ENCODE measurements around the gene RPL6. TPM values are rescaled to one million over a fixed set of nuclear protein-coding genes. Genes with fewer than 3 reads are reported as not detected.
"Not testable (repeated sequence)": the region's sequence is repeated elsewhere in the genome, so short reads cannot be mapped to it uniquely, and the experiment has no call there.

The RPL6 gene
- total and polyA plus RNA-seq, 10 of the 15 experiments (the other 5 are each of a cell fraction or from before 2014, with no cell fraction given): 801 to 3,690 (median 2,265) TPM

DNA sequence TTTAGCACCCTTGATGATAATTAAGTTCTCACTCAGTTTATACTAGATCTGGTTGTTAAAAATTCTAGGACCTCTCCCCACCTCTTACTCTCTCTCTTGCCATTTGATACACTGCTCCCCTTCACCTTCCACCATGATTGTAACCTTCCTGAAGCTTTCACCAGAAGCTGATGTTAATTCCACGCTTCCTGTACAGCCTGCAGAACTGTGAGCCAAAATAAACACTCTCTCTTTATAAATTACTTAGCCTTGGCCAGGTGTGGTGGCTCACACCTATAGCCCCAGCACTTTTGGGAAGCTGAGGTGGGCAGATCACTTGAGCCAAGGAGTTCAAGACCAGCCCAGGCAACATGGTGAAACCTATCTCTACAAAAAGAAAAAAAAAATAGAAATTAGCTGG, 16.1 kb downstream of the RPL6 start:
- intact Hi-C loops (cut with micrococcal nuclease; ENCODE audit: unreplicated experiment) (no loop called here), in situ Hi-C loops (cut with MboI) (no loop called here)
- POLR2A ChIA-PET: no interaction called here
- Histone ChIP-seq H3K4me2 (ENCODE audit: control insufficient read depth, insufficient read depth) (no peak overlapping the region), H3K9ac (ENCODE audit: control insufficient read depth, insufficient read depth, low read length) (no peak overlapping the region), H3K79me2 (ENCODE audit: control insufficient read depth, insufficient read depth, low read length) (no peaks in the 10 kb centered on the region), H3K4me1 (ENCODE audit: control insufficient read depth, insufficient read depth, low read length) (no peaks in the 10 kb centered on the region), H3K27ac (ENCODE audit: control insufficient read depth, insufficient read depth) (no peak overlapping the region), H3K9me3 (replicated peaks; ENCODE audit: control insufficient read depth, insufficient read depth, low read length) (no peaks in the 10 kb centered on the region), H4K20me1 (ENCODE audit: control insufficient read depth, insufficient read depth) (no peaks in the 10 kb centered on the region), H3K27me3 (replicated peaks in 1 of 2; ENCODE audit: control insufficient read depth in 2 of 2, insufficient read depth in 2 of 2, low read length in 1 of 2) (no peaks in the 10 kb centered on the region), H3K4me3 (no peak overlapping the region), H2AFZ (ENCODE audit: control insufficient read depth, low read depth, low read length) (no peak overlapping the region), H3K36me3 (ENCODE audit: control insufficient read depth in 2 of 2, insufficient read depth in 2 of 2, low read length in 1 of 2) (no peaks in the 10 kb centered on the region)
- RAD21 ChIA-PET (ENCODE audit: unreplicated experiment): no interaction called here
- SMC1A ChIA-PET (ENCODE audit: uncharacterized antibody, unreplicated experiment): interaction anchor here (0.9 kb wide), 1 partner anchor 9 kb away, joined by 3 read pairs; no protein-coding TSS in a partner anchor
- TF ChIP-seq, protein P1, sequence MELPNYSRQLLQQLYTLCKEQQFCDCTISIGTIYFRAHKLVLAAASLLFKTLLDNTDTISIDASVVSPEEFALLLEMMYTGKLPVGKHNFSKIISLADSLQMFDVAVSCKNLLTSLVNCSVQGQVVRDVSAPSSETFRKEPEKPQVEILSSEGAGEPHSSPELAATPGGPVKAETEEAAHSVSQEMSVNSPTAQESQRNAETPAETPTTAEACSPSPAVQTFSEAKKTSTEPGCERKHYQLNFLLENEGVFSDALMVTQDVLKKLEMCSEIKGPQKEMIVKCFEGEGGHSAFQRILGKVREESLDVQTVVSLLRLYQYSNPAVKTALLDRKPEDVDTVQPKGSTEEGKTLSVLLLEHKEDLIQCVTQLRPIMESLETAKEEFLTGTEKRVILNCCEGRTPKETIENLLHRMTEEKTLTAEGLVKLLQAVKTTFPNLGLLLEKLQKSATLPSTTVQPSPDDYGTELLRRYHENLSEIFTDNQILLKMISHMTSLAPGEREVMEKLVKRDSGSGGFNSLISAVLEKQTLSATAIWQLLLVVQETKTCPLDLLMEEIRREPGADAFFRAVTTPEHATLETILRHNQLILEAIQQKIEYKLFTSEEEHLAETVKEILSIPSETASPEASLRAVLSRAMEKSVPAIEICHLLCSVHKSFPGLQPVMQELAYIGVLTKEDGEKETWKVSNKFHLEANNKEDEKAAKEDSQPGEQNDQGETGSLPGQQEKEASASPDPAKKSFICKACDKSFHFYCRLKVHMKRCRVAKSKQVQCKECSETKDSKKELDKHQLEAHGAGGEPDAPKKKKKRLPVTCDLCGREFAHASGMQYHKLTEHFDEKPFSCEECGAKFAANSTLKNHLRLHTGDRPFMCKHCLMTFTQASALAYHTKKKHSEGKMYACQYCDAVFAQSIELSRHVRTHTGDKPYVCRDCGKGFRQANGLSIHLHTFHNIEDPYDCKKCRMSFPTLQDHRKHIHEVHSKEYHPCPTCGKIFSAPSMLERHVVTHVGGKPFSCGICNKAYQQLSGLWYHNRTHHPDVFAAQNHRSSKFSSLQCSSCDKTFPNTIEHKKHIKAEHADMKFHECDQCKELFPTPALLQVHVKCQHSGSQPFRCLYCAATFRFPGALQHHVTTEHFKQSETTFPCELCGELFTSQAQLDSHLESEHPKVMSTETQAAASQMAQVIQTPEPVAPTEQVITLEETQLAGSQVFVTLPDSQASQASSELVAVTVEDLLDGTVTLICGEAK (IDR thresholded peaks at IDR 0.05; ENCODE audit: borderline replicate concordance): no peak
- TF ChIP-seq, protein P2, sequence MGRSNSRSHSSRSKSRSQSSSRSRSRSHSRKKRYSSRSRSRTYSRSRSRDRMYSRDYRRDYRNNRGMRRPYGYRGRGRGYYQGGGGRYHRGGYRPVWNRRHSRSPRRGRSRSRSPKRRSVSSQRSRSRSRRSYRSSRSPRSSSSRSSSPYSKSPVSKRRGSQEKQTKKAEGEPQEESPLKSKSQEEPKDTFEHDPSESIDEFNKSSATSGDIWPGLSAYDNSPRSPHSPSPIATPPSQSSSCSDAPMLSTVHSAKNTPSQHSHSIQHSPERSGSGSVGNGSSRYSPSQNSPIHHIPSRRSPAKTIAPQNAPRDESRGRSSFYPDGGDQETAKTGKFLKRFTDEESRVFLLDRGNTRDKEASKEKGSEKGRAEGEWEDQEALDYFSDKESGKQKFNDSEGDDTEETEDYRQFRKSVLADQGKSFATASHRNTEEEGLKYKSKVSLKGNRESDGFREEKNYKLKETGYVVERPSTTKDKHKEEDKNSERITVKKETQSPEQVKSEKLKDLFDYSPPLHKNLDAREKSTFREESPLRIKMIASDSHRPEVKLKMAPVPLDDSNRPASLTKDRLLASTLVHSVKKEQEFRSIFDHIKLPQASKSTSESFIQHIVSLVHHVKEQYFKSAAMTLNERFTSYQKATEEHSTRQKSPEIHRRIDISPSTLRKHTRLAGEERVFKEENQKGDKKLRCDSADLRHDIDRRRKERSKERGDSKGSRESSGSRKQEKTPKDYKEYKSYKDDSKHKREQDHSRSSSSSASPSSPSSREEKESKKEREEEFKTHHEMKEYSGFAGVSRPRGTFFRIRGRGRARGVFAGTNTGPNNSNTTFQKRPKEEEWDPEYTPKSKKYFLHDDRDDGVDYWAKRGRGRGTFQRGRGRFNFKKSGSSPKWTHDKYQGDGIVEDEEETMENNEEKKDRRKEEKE (IDR thresholded peaks at IDR 0.05): no peak
- TF ChIP-seq MXI1 (IDR thresholded peaks at IDR 0.05; ENCODE audit: low read depth, low read length) (no peak), NFYB (IDR thresholded peaks at IDR 0.05; ENCODE audit: insufficient read depth, low read depth, low read length) (no peak), RCOR1 (conservative IDR thresholded peaks at IDR 0.05; ENCODE audit: low read depth, low read length) (no peak), BRCA1 (IDR thresholded peaks at IDR 0.05; ENCODE audit: low read depth, low read length) (no peak)
- no peak for DNase-seq (ENCODE audit: low read depth, low spot score)
- ATAC-seq: no peak
- WGBS (ENCODE audit: insufficient coverage, insufficient replicate concordance, low lambda C conversion rate, missing lambda C conversion rate): 0% methylated on average over 1 of the region's 1 CpG
- no TSS peak for BruUV-seq (replicated peaks)
- FAIRE-seq: no peak
- CTCF ChIA-PET: no interaction called here

DNA sequence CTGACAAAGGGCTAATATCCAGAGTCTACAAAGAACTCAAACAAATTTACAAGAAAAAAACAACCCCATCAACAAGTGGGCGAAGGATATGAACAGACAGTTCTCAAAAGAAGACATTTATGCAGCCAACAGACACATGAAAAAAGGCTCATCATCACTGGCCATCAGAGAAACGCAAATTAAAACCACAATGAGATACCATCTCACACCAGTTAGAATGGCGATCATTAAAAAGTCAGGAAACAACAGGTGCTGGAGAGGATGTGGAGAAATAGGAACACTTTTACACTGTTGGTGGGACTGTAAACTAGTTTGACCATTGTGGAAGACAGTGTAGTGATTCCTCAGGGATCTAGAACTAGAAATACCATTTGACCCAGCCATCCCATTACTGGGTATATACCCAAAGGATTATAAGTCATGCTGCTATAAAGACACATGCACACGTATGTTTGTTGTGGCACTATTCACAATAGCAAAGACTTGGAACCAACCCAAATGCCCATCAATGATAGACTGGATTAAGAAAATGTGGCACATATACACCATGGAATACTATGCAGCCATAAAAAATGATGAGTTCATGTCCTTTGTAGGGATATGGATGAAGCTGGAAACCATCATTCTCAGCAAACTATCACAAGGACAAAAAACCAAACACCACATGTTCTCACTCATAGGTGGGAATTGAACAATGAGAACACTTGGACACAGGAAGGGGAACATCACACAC, 19.3 kb downstream of the RPL6 start:
- FAIRE-seq; H3K9me3 ChIP-seq (replicated peaks; ENCODE audit: control insufficient read depth, insufficient read depth, low read length); DNase-seq (ENCODE audit: low read depth, low spot score); H3K4me3 ChIP-seq; H3K79me2 ChIP-seq (ENCODE audit: control insufficient read depth, insufficient read depth, low read length); H3K36me3 ChIP-seq (ENCODE audit: control insufficient read depth in 2 of 2, insufficient read depth in 2 of 2, low read length in 1 of 2); H3K27me3 ChIP-seq (replicated peaks in 1 of 2; ENCODE audit: control insufficient read depth in 2 of 2, insufficient read depth in 2 of 2, low read length in 1 of 2); H3K4me1 ChIP-seq (ENCODE audit: control insufficient read depth, insufficient read depth, low read length); ATAC-seq; H2AFZ ChIP-seq (ENCODE audit: control insufficient read depth, low read depth, low read length); H3K4me2 ChIP-seq (ENCODE audit: control insufficient read depth, insufficient read depth); POLR2A ChIA-PET; H3K27ac ChIP-seq (ENCODE audit: control insufficient read depth, insufficient read depth); H3K9ac ChIP-seq (ENCODE audit: control insufficient read depth, insufficient read depth, low read length); BruUV-seq (replicated peaks); H4K20me1 ChIP-seq (ENCODE audit: control insufficient read depth, insufficient read depth): not testable (repeated sequence)
- 48% methylated on average over 4 of the region's 4 CpGs for WGBS (ENCODE audit: insufficient coverage, insufficient replicate concordance, low lambda C conversion rate, missing lambda C conversion rate)
- ChIA-PET CTCF (interaction anchor here (4.4 kb wide), 1 partner anchor 191 kb away, joined by 140 read pairs; no protein-coding TSS in a partner anchor), SMC1A (ENCODE audit: uncharacterized antibody, unreplicated experiment) (interaction anchor here (1.1 kb wide), 1 partner anchor 192 kb away, joined by 3 read pairs; no protein-coding TSS in a partner anchor), RAD21 (ENCODE audit: unreplicated experiment) (interaction anchor here (0.6 kb wide), 1 partner anchor 102 kb away, joined by 4 read pairs; no protein-coding TSS in a partner anchor)
- intact Hi-C loops (cut with micrococcal nuclease; ENCODE audit: unreplicated experiment): loop anchor here (10.0 kb wide), 4 partner anchors 115 to 545 kb away; partner anchors contain the start of genes ERP29, MAPKAPK5 and TMEM116
- in situ Hi-C loops (cut with MboI): loop anchor here (5.0 to 10.0 kb wide), 2 partner anchors 193 to 445 kb away; no protein-coding TSS in a partner anchor

Data from GM12878 (cell line).